Esophagus (tissue), 2 donors: ENCODE results near the gene FRA10AC1. TPM values are rescaled to one million over a fixed set of nuclear protein-coding genes. Genes with fewer than 3 reads are reported as not detected.
A peak's percentile ranks its signal among the peaks of the same experiment; 100 is the strongest.

ENCODE experiments used
- H3K27ac ChIP-seq, 2 donors: one replicate each; pipeline ENCODE4 v1.5.1; 2013; ENCODE audit warnings: low read depth in 2 of 2, mild to moderate bottlenecking in 2 of 2, inconsistent platforms in 1 of 2, low read length in 1 of 2, moderate library complexity in 1 of 2
- H3K27me3 ChIP-seq, 2 donors: one replicate each; pipeline ENCODE4 v1.6.1; 2013; ENCODE audit warnings: low read length in 2 of 2, control low read depth in 1 of 2, mild to moderate bottlenecking in 1 of 2; ENCODE audit not compliant: insufficient read depth in 2 of 2, control insufficient read depth in 1 of 2
- H3K36me3 ChIP-seq, 2 donors: one replicate each; pipeline ENCODE4 v1.6.1; 2013; ENCODE audit warnings: low read length in 1 of 2; ENCODE audit not compliant: control insufficient read depth in 2 of 2, insufficient read depth in 2 of 2
- H3K4me1 ChIP-seq, 2 donors: one replicate each; pipeline ENCODE4 v1.6.1; 2013; ENCODE audit warnings: low read length in 1 of 2; ENCODE audit not compliant: control insufficient read depth in 2 of 2, insufficient read depth in 2 of 2
- H3K4me3 ChIP-seq, 2 donors: one replicate each; pipeline ENCODE4 v1.5.1; 2013; ENCODE audit warnings: low read length in 2 of 2, mild to moderate bottlenecking in 2 of 2, low read depth in 1 of 2, moderate library complexity in 1 of 2
- H3K9me3 ChIP-seq, 2 donors: one replicate each; pipeline ENCODE4 v1.6.1; 2013; ENCODE audit warnings: mild to moderate bottlenecking in 2 of 2, low read depth in 1 of 2, low read length in 1 of 2, moderate library complexity in 1 of 2; ENCODE audit not compliant: control insufficient read depth in 2 of 2, insufficient read depth in 1 of 2
- WGBS, 2 donors: extraction: QIAGEN DNeasy Blood & Tissue Kit; methylation state at CpG; one replicate each; pipeline ENCODE4 v1.1.7; 2013; 5-methylcytosine and 5-hydroxymethylcytosine counted together
- polyA plus RNA-seq, 2 donors: library from polyadenylated mRNA; stranded (reverse); fragments of 200-250 nt; gene quantifications; one replicate each; pipeline ENCODE4 v1.2.3, GENCODE V29; 2013
- donor health status: healthy with polysubstance abuse.
- donor health status: Bipolar disorder and iron deficiency.

FRA10AC1 gene
- polyA plus RNA-seq = 10 to 100 TPM in 1 of 2 donors, 1 to 10 TPM in 1; 4.9 to 12.9 TPM

GRCh38 chr10:93702210-93703001 is at the start of gene FRA10AC1:
FRA10AC1 (minus strand) TSS chr10:93702592; CDS start chr10:93700106, 2,486 bp downstream.
- Histone ChIP-seq H3K36me3 (no peaks in the 10 kb centered on the region), H3K4me3 (peak within 1 kb of the TSS; percentile 81 to 83), H3K27ac (peak within 1 kb of the TSS; percentile 86 to 89), H3K9me3 (no peaks in the 10 kb centered on the region), H3K27me3 (no peaks in the 10 kb centered on the region), H3K4me1 (no peaks in the 10 kb centered on the region)
- 0 to 1% methylated on average over 51 to 52 of the region's 52 CpGs for WGBS, 2 donors

GRCh38 chr10:93751832-93752231 is 49.4 kb upstream of the FRA10AC1 start:
- Histone ChIP-seq H3K36me3 (no peaks in the 10 kb centered on the region), H3K27ac (no peak overlapping the region), H3K9me3 (peaks cover 0 to 3% of the 10 kb centered on the region in 2 donors), H3K4me1 (peaks cover 0 to 7% of the 10 kb centered on the region in 2 donors), H3K27me3 (peaks cover 0 to 5% of the 10 kb centered on the region in 2 donors), H3K4me3 (peak overlapping the region in 1 of 2 donors; percentile 15)
- 7 to 9% methylated on average over 5 of the region's 5 CpGs for WGBS, 2 donors

DNA sequence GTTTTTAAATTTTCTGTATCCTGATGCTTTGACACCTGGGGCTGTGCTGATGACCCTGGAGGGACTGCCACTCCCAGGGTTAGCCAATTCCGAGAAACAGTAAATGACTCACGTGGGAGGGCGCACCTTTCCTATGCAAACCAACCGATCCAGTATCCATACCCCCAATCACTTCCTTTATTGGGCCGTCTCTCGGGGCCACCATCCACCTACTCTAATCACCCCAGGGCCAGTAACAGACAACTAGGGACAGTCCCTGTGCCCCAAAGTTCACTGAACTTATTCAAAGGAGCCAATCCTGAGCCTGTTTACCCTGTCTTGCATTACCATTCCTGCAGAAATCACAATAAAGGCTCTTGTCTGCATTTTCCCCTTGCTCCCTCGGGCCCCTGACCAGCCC is 48.7 kb upstream of the FRA10AC1 start:
- H3K27ac ChIP-seq = no peak overlapping the region
- H3K4me1 ChIP-seq = peaks cover 0 to 7% of the 10 kb centered on the region in 2 donors
- no peaks in the 10 kb centered on the region for H3K27me3 ChIP-seq
- H3K9me3 ChIP-seq = peaks cover 0 to 3% of the 10 kb centered on the region in 2 donors
- WGBS, 2 donors = 36 to 42% methylated on average over 7 of the region's 7 CpGs
- no peaks in the 10 kb centered on the region for H3K36me3 ChIP-seq
- no peak overlapping the region for H3K4me3 ChIP-seq

- WGBS, 2 donors = 36 to 46% methylated on average over 5 of the region's 5 CpGs
- H3K36me3 ChIP-seq = no peaks in the 10 kb centered on the region
- no peaks in the 10 kb centered on the region for H3K9me3 ChIP-seq
- peaks cover 0 to 3% of the 10 kb centered on the region in 2 donors for H3K4me1 ChIP-seq
- no peak overlapping the region for H3K4me3 ChIP-seq
- no peaks in the 10 kb centered on the region for H3K27me3 ChIP-seq
- H3K27ac ChIP-seq = no peak overlapping the region
Observed at GRCh38 chr10:93749218-93749799, 46.9 kb upstream of the FRA10AC1 start.

GRCh38 chr10:93746844-93747284 is 44.5 kb upstream of the FRA10AC1 start:
- Histone ChIP-seq H3K27me3 (no peaks in the 10 kb centered on the region), H3K36me3 (no peaks in the 10 kb centered on the region), H3K27ac (no peak overlapping the region), H3K4me3 (no peak overlapping the region), H3K9me3 (no peaks in the 10 kb centered on the region), H3K4me1 (peaks cover 0 to under 1% of the 10 kb centered on the region in 2 donors)
- 46 to 57% methylated on average over 4 of the region's 4 CpGs for WGBS, 2 donors

DNA sequence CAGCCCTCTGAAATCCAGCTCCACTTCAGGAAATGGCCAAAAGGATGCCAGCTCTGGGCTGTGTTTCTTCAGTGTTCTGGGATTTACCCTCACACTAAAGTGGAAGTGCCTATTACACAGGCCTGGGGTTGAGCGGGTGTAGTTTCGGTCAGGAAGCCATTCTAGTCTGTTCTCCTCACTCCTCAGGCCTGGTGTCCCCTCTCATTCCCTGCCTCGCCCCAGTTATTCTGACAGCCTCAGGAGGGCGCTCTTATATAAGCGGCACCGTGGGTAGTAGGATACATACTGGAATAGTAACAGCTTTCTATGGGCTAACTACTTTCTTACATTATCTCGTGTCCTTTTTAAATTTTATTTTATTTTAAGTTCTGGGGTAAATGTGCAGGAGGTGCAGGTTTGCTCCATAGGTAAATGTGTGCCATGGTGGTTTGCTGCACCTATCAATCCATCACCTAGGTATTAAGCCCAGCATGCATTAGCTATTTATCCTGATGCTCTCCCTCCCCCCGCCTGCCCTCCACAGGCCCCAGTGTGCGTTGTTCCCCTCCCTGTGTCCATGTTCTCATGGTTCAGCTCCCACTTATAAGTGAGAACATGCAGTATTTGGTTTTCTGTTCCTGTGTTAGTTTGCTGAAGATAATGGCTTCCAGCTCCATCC is 43.1 kb upstream of the FRA10AC1 start:
- Histone ChIP-seq H3K27me3 (no peaks in the 10 kb centered on the region), H3K4me3 (no peak overlapping the region), H3K36me3 (no peaks in the 10 kb centered on the region), H3K27ac (no peak overlapping the region), H3K9me3 (no peaks in the 10 kb centered on the region), H3K4me1 (no peaks in the 10 kb centered on the region)
- 58 to 60% methylated on average over 9 of the region's 9 CpGs for WGBS, 2 donors

GRCh38 chr10:93742633-93743349 is 40.4 kb upstream of the FRA10AC1 start:
- H3K4me3 ChIP-seq = no peak overlapping the region
- H3K4me1 ChIP-seq = no peaks in the 10 kb centered on the region
- no peak overlapping the region for H3K27ac ChIP-seq
- 60 to 61% methylated on average over 8 of the region's 8 CpGs for WGBS, 2 donors
- no peaks in the 10 kb centered on the region for H3K9me3 ChIP-seq
- no peaks in the 10 kb centered on the region for H3K27me3 ChIP-seq
- H3K36me3 ChIP-seq = no peaks in the 10 kb centered on the region

GRCh38 chr10:93741367-93741766 is 39.0 kb upstream of the FRA10AC1 start:
- WGBS, 2 donors = 66 to 80% methylated on average over 3 of the region's 3 CpGs
- no peak overlapping the region for H3K27ac ChIP-seq
- H3K36me3 ChIP-seq = no peaks in the 10 kb centered on the region
- H3K27me3 ChIP-seq = no peaks in the 10 kb centered on the region
- H3K4me3 ChIP-seq = no peak overlapping the region
- no peaks in the 10 kb centered on the region for H3K9me3 ChIP-seq
- no peaks in the 10 kb centered on the region for H3K4me1 ChIP-seq

DNA sequence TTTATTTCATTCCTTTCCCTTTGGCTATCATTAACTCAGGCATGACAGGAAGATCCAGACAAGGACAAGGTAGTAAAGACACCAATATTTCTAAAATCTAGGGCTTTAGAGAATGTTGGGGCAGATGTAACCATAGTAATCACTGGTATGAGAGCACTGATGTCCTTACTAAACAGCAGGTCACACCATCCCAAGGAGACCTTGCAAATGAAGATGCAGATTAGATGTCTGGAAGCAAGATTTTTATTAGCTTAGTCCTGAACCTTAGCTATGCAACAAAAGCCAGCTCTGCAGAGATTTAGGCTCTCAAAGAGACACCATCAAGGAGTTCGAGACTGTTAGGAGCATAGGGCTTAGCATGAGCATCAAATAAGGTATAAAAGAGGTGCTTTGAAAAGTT is 23.6 kb upstream of the FRA10AC1 start:
- no peaks in the 10 kb centered on the region for H3K4me1 ChIP-seq
- H3K27ac ChIP-seq = no peak overlapping the region
- H3K9me3 ChIP-seq = no peaks in the 10 kb centered on the region
- 70 to 79% methylated on average over 1 of the region's 1 CpG for WGBS, 2 donors
- no peaks in the 10 kb centered on the region for H3K27me3 ChIP-seq
- no peaks in the 10 kb centered on the region for H3K36me3 ChIP-seq
- no peak overlapping the region for H3K4me3 ChIP-seq
